NCI-H2227 treated with DMSO at 0.1 percent for 48 hours (cell line): ENCODE data around the gene FBXO38.
A peak's percentile ranks its signal among the peaks of the same experiment; 100 is the strongest.

Experiments
- DNase-seq: peaks from one replicate; lab custom pipeline; 2025; lab: John Stamatoyannopoulos, UW

Gene FBXO38

GRCh38 chr5:148477429-148477828 is 93.7 kb downstream of the FBXO38 start:
- DNase-seq: no peak

- no peak for DNase-seq
These were observed 98.4 kb downstream of the FBXO38 start for GRCh38 chr5:148482196-148482595.

- peak; percentile 13 for DNase-seq
These were observed 99.1 kb downstream of the FBXO38 start for GRCh38 chr5:148482697-148483462.

DNA sequence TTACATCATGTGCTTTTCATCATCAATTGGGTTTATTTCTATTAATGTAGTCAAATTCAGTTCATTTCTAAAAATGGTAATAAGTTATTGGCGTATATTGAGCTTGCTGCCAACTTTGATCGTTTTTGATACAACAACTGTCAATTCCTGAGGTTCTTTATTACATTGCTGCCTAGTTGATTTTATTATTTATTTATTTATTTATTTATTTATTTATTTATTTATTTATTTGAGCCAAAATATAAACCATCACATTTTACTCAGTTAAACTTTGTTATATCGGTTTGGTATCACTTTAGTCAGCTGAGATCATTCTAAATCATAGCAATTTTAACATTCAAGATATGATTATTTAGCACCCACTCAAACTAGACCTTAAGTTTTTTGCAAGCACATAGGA is 100.0 kb downstream of the FBXO38 start:
- DNase-seq: no peak

GRCh38 chr5:148484651-148485050 is 100.9 kb downstream of the FBXO38 start:
- no peak for DNase-seq

DNA sequence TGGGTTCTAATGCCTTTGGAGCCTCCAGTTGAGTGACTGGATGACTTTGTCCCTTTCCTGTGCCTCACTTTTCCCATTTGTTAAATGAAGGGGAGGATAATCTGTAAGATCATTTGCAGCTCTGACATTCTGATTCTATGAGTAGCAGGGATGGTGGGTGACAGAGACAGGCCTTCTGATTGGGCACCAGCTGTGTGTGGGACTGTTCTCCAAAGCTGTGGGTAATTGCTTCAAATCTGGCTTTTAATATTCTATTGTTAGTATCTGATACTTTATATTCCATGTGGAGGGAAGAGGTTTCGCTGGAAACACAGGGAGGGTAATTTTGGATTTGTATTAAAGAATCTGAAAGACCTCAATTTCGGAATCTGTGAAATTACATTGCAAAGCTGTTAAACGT is 102.7 kb downstream of the FBXO38 start:
- DNase-seq: no peak

DNA sequence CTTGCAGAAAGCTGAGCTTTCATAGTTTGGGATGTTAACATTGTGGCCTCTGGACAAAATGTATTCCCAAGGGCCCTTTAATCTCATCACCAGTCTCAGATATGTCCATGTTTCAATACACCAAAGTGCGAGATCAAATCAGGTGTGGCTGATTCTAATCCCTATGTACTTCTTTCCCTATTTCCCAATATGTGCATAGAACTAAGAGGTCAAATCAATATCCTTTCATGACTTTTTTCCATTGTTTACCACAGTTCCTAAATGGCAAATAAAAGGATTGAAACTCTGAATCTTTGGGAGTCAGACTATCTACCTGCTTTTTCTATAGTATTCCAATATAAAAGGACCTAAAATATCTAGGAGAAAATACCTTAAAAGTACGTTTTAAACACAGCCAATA is 105.0 kb downstream of the FBXO38 start:
- no peak for DNase-seq

DNA sequence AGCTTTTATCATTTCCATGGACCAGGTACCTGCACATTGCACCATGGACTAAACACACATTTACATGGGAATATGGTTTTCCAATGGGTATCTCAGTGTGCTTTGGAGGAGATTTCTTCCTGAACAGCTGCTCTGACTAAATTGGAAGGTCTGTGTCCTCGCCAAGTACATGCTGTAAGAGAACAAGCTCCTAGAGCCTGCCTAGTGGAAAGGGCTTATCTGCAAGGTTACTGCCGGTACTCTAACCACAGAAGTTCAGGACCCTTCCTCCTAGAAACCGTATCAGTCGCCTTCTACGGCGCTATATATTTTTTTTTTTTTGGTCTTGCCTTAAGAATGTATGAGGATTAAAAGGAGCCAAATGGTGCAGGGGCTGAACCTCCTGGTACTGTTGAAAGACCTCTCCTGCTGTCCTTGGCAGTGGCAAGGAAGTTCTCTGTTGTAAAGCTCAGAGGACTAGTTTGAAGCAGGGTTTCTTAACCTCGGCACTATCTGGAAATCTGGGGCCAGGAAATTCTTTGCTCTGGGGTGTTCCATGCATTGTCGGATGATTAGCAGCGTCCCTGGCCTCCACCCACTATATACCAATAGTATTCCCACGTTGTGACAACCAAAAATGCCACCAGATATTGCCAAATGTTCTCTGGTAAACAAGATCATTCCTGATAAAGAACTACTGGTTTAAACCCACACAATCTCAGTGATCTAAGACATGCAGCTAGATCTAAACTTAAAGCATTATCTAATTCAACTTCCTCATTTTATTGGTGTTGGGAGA is 107.4 kb downstream of the FBXO38 start:
- DNase-seq: no peak

DNA sequence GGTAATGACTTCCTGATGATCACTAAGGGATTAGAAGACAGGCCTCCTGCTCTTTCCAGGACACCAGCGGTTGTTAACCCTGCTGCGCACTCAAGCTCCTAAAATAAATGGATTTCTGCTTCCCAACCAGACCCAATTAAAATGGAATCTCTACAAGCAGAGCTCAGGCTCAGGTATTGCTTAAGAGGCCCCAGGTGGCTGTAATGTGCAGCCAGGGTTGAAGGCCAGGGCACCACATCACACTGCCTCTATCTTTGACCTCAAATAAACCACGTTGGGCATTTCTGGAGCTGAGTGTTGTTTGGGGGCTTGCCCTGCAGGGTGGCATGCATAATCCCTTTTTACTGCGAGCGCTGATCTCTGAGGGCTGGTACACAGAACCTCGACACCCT is 108.0 kb downstream of the FBXO38 start:
- DNase-seq: no peak

DNA sequence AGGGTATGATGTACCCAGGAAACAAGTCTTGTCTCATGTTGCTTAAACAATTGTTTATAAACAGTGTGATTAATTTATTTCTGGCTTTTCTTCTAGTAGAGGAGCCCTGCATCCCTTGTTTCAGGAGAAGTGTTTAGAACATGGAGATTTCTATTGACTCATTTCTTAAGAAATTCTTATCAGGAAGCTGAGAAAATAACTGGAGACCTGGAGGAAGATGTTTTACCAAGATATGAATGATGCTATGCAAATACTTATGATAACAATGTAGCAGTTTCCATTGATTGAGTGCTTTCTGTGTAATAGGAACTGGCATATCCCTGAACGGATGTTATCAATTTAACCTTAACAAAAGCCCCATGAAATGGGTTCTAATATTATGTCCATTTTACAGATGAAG is 108.6 kb downstream of the FBXO38 start:
- DNase-seq: no peak
